ENCODE data around the gene PITPNM3.

PITPNM3 gene

DNA sequence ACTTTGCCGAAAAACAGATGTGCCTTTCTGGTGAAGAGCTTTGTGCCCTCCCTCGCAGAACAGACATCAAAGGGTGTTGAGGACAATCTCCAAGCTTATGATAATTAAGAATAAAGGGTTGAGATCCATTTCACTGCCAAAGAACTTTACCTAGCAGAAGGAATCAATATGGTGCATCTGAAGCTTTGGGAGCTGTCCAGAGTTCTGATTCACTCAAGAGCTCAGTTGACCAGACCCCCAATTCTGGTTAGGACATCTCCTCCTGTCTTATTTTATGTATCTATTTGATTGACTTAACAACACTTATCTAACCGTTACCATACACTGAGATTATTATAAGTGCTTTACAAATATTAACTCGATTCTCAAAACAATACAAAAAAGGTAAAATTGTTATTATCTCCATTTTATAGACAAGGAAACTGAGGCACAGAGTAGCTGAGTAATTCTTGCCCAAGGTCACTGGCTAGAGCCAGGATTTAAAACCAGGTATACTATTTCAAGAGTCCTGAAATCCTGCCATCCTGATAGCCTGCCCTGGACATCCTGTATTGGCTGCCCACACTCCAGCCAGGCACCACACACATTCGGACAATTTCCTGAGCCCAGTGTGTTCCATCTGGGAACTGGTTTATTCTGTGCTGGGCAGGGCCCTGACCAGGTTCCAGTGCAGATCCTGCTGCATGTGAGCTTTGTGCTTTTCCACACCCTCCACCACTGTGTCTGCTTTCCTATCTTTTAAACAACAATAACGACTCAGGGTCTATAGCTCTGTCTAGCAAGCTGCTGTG is 29.8 kb downstream of the PITPNM3 start:
- no peak for DNase-seq (ENCODE audit: low spot score)

DNA sequence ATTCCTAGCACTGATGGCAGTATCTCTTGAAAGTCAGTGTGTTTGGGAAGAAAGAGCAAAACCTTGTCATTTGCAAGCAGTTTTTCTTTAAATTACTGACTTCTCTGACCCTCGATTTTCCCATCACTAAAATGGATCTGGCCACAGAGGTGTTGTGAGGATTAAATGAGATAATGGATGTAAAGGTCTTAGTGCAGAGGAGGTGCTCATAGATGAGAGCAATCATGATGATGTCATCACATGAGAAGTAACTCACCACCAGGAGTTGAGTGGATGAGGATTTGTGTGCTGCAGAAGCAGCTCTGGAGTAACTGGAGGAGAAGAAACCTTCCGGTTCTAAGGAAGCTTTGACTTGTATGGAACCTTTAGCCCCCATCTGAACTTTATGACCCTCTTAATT is 30.6 kb downstream of the PITPNM3 start:
- no peak for DNase-seq (ENCODE audit: low spot score)

DNA sequence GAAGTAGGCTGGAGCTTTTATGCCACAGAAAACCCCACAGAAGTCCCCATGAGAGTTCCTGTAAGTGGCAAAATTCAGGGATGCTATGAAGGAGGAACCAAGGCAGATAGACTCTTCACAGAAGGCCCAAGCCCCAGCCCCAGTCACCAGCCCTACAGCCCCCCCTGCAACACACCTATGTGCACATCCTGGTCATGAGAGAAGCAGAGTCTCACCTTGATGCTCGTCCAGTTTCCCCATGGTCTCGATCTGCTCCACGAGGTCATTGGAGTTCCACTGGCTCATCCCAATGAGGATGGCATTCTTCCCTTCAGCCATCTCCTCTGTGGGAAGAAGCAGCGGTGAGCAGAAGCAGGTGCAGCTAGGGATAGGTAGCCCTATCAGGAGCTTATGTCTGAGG is 31.2 kb downstream of the PITPNM3 start:
- no peak for DNase-seq (ENCODE audit: low spot score)

DNA sequence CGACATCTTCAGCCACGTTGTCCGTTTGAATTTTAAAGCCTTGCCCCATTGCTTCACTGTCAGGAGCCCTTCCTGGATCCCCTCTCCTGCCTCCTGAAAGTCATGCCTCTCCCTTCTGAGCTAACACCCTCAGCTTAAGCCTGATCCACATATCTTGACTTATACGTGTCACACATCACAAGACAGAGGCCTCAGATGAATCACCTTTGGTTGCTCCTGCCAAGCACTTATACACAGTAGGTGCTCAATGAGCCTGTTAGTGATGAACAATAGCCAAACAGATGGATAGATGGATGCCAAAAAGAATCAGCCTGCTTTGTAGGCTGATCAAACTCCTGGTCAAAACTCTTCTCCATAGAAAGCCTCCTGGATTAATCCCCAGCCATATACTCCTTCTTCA is 31.8 kb downstream of the PITPNM3 start:
- DNase-seq (ENCODE audit: low spot score): no peak

DNA sequence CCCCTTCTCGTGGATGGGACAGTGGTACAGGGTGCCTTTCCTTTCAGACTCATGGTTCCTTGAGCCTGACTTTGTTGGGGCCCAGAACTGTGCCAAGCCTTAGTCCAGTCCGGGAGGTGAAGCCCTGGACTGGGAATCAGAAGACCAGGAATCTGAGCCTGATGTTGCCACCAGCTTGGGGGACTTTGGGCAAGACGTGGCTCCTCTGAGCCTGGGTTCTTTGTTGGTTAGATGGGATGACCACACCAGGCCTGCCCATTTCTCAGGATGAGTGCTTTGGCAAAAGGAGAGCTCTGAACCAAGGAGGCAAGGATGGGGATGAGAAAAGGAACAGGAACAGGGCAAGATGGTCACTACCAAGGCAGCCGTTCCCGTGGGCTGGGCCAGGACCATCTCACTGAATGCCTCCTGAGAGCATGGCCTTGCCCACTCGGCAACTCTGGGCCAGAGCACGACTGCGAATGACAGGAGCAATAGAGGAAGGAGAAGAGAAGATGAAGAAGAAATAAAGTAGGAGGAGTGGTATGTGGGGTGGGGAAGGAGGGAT is 32.5 kb downstream of the PITPNM3 start:
- no peak for DNase-seq (ENCODE audit: low spot score)

DNA sequence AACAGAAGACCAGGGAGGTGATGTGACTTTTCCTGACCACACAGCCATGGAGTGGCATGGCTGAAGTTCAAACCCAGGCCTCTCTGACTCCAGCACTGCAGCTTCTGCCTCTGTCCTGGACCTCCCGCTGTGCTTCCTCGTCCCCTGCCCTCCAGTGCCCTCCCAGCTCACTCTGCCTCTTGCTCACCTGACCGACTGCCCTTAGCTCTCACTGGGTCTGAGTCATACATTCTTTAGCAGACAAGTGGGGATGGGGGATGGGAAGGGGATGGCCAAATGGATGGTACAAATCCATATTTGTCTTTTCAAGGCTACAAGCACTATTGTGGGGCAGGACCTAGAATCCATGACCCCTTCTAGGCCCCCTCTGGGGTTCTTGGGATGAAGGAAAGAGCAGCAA is 33.0 kb downstream of the PITPNM3 start:
- DNase-seq (ENCODE audit: low spot score): no peak

DNA sequence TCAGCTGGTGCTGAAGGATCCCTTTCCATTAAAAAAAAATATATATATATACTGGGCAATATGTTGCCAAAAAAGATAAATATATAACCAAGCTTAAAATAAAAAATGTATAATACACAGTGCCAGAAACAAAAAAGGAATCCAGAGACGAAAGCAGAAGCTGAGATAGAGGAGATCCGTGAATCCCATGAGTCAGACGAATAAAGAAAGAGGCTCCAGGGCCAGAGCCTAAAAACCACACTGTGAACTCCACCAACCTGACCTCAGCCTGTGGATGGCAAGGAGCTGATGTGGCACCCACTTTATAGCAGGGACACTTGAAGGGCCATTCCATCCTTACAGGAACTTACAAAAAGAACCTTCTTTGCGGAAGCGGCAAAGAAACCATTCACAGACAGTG is 34.8 kb downstream of the PITPNM3 start:
- DNase-seq (ENCODE audit: low spot score): no peak

DNA sequence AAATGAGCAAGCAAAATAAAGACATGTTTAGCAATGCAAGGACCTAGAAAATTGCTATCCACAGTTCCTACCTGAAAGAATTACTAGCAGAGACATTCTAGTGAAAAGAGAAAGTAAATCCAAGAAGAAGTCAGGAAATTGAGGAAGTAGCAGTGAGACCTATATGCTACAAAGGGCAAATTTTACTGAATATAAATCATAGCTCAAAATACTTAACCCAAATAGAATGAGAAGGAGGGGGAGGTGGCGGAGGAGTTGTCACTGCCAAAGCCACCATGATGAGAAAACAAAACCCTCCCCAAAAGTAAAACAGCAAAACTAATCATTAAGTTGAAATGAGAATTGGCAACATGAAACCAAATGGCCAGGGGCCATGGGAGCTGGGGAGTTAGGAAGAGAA is 39.3 kb downstream of the PITPNM3 start:
- no peak for DNase-seq (ENCODE audit: low spot score)

DNA sequence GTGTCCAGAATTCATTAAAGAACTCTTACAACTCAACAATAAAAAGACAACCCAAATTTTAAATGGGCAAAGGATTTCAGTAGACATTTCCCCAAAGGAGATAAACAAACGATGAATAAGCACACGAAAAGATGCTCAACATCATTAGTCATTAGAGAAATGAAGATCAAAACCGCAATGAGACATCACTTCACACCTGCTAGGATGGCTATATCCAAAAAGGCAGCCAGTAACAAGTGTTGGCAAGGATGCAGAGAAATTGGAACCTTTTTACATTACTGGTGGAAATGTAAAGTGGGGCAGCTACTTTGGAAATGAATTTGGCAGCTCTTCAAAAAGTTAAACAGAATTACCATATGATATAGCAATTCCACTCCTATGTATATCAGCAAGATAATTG is 42.0 kb downstream of the PITPNM3 start:
- no peak for DNase-seq (ENCODE audit: low spot score)

DNA sequence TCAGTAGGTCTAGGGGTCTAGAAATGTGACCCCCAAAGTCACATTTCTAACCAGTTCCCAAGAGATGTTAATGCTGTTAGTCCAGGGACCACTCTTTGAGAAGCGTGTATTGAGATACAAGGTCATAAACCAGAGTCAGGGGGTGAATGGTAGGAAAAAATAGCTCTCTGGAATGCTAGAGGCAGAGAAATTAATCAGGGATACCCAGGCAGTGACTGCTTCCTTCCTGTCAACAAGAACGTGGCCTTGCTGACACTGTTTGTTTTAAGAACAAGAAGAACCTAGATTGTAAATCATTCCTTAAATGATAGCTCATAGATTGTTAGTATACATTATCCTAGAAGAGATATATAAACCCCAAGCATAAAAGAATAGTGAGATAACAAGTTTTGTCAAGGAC is 43.8 kb downstream of the PITPNM3 start:
- DNase-seq (ENCODE audit: low spot score): no peak

DNA sequence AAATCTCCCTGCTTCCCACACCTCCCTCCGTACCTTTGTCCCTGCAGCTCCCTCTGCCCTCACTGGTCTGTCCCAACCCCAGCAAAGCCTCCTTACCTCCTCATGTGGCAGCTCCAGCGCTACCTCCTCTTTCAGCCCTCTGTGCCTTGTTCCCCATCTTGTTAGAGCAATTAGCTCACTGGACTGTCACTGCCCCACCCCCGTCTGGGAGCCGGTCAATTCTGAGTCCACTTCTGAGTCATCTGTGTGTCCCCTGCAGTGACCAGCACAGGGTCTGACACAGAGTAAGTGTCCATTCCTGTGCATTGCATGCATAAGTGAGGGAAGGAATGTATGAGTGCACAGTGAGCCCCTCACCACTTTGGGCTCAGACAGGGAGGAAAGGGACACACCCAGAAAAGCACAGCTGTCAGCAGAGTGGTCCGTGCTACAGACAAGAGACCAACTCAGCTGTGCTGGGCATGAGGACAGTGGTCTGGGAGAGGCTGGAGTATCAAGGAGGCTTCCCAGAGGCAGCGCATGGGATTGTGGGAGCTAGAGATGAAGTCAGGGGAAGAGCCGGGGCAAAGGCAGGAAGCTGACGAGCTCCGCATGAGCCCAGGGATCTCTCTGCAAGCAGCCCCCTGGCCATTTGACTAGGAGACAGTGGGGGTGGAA is 45.9 kb downstream of the PITPNM3 start:
- DNase-seq (ENCODE audit: low spot score): no peak

DNA sequence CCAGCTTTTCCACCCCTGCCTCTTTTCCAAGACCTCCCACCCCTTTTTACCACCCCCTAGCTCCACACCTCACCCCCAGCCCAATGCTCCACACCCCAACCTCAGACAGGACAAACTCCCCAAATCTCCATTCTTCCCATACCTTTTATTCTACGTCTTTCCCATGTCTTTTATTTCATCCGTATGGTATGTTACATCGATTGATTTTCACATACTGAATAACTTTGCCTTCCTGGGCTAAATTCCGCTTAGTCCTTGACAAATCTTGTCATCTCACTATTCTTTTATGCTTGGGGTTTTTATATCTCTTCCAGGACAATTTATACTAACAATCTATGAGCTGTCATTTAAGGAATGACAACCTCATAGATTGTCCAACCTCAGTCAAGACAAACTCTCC is 46.4 kb downstream of the PITPNM3 start:
- no peak for DNase-seq (ENCODE audit: low spot score)

DNA sequence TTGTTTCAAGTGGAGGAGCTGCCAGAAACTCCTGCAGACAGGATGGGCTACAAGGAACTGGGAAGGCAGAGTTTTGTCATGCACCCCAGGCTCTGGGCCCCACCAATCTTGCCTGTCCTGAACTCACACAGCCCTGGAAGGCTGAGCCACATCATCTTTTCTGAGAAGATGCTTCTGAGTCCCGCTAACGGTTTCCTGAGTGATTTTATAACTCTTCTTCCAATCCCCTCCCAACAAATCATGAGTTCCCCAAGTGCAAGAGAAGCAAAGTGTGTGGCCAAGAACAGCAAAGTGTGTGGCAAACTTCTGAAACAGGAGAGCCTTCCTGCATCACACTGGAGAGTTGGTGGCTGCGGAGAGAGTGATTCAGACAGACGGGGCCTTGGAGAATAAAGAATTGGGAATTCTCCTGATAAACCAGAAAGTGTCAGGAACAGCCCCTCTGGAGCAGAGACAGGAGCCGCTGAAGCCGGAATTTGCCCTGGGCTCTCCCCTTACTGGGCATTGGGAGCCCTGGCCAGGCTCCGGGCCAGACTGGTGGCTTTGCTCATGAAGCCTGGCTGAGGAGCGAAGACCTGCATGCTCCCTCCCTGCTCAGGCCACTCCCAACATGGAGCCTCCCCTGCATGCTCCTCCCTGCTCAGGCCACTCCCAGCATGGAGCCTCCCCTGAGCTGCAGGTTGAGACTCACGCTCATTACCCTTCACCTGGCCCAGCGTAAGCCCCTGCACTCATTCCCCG is 47.2 kb downstream of the PITPNM3 start:
- no peak for DNase-seq (ENCODE audit: low spot score)

DNA sequence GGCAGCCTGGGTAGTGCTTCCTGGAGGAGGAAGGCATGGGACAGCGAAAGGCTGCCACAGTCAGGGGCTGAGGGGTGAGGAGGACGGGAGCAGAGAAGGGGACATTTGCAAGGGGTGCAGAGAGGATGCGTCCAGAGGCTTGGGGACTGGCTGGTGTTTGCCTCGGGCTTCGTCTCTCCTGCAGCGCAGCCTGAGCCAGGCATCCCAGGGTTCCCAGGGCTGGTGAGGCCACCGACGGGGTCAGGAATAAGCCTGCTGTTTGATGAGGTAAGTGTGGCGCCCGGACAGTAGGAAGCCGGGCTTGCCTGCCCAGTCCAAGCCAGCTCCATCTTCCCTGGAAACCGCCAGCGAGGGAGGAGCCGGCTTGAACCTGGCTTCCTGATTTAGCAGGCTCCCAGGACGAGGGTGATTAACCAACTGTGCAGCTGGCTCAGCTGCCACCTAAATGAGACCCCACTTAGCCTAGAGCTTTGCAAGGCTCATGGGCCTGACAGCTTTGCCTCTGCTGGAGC is 47.8 kb downstream of the PITPNM3 start:
- no peak for DNase-seq (ENCODE audit: low spot score)

DNA sequence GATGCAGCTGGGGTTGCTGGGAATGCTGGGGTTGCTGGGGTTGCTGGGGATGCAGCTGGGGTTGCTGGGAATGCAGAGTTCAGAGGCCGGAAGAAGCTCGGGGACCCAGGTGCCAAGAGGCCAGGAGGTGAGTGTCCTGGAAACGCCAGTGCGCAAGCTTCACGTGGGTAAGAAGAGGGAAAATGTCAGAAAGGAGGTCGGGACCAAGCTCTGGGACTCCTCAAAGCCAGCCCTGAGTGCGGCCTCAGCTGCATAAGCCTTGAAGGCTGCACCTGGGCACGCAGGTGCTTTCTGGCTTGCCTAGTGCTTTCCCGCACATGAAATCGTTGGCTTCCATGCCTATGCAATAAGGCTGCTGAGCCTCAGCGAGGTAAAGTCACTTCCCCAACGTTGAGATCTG is 48.3 kb downstream of the PITPNM3 start:
- DNase-seq (ENCODE audit: low spot score): no peak

DNA sequence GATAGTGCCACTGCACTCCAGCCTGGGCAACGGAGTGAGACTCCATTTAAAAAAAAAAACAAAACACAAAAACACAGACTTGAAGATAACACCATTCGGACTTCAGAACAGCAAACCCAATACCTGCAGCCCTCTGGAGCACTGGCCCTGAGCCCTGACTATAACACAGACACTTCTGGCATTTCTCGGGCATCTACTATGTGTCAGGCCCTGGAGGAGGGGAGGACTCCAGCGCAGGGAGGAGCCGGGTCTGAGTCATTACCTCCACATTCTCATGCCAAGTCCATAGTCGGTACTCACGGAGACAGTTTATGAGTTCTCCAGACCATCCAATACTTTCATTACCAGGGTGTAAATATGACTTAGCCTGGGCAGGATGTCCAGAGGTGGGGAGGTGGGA is 48.8 kb downstream of the PITPNM3 start:
- peak; percentile 96 for DNase-seq (ENCODE audit: low spot score)

DNA sequence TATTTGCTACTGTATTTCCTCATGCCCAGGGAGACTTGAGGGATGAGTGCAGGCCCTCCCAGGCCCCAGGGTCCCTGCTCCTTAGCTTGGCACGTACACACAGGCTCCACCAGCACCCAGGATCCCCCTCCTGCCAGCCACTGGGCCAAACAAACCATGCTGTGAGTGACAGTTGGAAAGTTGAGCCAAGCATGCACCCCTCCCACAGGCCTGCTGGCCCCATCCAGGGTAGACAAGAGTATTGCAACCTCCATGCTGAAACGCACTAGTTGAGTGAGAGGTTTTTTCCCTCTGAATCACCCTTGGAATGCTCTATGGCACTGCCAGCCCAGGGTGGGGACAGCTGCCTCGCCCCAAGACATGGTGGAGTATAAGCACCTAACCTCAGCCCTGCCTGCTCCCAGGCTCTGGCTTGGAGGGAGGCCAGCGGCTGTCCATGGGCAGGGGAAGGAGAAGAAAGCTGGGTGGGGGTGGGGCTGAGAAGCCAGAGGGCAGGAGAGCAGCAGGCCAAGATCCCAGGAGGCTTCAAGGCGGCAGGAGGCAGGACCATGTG is 49.6 kb downstream of the PITPNM3 start:
- DNase-seq (ENCODE audit: low spot score): peak; percentile 76

DNA sequence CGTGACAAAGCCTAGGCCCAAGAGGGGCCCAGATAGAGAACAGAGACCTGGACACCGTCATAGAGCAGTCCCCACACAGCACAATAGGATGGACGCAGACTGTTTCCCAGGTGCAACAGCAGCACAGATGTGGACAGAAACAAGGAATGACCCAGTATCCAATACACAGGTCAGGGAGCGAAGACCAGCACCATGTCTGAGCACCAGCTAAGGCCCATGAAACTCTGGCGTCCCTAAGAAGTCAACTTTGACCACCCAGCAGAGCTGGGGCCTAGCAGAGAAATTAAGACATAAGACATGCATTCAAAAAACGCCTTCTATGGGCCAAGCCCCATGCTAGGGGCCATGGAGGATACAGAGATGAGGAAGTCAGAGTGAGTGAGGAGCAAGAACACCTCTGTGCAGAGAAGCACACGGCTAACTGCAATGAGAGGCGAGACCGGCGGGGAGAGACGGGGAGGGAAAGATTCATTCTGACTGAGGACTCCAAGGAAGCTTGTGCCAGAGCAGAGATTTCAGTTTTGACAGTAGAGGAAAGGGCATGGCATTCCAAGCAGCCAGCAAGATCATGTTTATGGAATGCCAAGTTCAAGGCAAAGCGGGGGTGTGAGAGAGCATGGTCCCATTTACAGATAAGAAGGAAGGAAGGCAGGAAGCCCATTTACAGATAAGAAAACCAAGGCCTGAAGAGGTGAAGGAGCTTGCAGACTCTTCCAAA is 50.8 kb downstream of the PITPNM3 start:
- DNase-seq (ENCODE audit: low spot score): peak; percentile 55

DNA sequence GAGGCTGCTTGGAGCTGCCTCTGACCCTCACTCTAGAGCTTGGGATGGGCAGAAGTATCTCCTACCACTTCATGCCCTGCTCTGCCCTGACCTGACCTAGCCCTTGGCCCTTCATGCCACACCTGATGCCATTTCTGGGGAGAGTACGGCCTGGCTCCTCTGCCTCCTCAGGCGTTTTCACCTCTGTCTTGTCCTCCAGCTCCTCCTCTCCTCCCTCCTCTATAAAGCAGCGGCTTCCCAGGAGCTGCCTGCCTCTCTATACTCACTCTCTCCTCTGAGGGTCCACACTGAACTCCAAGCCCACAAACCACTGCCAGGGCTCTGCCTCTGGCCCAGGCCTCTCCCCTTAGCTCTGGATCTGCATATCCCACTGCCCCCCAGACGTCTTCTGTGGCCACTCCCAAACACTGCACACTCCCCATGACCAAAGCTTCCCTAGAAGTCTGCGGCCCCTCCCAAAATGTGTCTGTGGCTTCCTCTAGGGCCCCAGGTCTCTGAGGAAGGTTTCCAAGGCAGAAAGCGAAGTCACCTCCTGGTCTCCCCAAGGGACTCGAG is 52.6 kb downstream of the PITPNM3 start:
- no peak for DNase-seq (ENCODE audit: low spot score)

DNA sequence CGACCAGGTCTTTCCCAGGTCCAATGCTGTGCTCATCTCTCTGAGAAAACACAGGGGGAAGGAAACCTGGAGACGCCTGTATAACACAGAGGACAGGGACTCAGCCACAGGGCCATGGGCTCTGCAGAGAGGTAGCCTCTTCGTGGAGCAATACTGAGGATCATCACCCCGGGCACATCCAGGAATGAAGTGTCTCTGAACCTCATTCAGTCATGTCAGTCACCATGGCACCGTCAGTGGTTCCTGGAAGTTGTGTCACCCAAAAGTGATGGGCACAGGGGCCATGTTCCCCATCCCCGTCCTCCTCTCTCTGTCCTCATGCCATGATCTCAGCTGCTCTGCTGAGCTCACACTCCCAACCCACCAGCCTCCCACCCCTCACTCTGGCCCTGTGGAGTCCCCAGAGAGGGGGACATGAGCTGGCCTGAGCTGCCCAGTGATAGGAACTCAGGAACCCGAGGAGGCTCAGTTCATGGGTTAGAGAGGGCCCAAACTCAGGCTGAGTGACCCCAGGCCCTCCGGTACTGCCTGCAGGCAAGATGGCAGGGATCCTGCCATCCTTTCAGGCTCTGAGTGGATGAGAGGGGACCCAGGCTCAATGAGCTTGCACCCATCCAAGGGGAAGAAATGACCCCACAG is 53.4 kb downstream of the PITPNM3 start:
- DNase-seq (ENCODE audit: low spot score): no peak

DNA sequence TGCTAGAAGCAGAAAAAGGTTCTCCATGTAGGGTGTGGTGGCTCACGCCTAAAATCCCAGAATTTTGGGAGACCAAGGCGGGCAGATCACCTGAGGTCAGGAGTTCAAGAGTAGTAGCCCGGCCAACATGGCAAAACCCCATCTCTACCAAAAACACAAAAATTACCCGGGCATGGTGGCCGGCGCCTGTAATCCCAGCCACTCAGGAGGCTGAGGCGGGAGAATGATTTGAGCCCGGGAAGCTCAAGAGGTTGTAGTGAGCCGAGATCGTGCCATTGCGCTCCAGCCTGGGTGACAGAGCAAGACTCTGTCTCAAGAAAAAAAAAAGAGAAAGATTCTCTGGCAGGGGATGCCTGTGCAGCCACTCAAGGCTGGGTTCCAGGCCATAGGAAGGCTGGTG is 54.2 kb downstream of the PITPNM3 start:
- DNase-seq (ENCODE audit: low spot score): no peak
